ENCODE measurements around the gene MDN1.

GRCh38 chr6:89799756-89800155, 19.8 kb downstream of the MDN1 start:
- TF ChIP-seq CTCF (IDR thresholded peaks at IDR 0.05), result no peak
- no peak for TF ChIP-seq POLR2A (IDR thresholded peaks at IDR 0.05)
